GM08714 (cell line): Measurements from ENCODE around the gene TGIF2LX.
"Not testable (repeated sequence)": the region's sequence is repeated elsewhere in the genome, so short reads cannot be mapped to it uniquely, and the experiment has no call there.

Source experiments
- H3K4me3 ChIP-seq: fragments of 200-500 bp; sonication (Bioruptor generic); 2 replicates; pipeline ENCODE4 v1.5.1; 2014; ENCODE audit warnings: mild to moderate bottlenecking, low read length, inconsistent platforms

Gene TGIF2LX

GRCh38 chrX:89921665-89922064 is at the start of gene TGIF2LX:
Gene TGIF2LX (plus strand): TSS chrX:89921908. CDS start chrX:89922086, 178 bp downstream.
- H3K4me3 ChIP-seq: not testable (repeated sequence)

DNA sequence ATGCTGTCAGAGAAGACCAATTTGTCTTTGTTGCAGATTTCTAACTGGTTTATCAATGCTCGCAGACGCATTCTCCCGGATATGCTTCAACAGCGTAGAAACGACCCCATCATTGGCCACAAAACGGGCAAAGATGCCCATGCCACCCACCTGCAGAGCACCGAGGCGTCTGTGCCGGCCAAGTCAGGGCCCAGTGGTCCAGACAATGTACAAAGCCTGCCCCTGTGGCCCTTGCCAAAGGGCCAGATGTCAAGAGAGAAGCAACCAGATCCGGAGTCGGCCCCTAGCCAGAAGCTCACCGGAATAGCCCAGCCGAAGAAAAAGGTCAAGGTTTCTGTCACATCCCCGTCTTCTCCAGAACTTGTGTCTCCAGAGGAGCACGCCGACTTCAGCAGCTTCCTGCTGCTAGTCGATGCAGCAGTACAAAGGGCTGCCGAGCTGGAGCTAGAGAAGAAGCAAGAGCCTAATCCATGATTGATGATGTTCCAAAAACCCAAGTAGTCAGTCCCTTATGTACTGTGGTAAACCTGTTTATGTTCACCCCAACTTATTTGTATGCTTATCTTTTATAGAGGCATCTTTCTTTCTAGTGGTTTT is 728 bp downstream of the TGIF2LX start:
- H3K4me3 ChIP-seq: not testable (repeated sequence)

DNA sequence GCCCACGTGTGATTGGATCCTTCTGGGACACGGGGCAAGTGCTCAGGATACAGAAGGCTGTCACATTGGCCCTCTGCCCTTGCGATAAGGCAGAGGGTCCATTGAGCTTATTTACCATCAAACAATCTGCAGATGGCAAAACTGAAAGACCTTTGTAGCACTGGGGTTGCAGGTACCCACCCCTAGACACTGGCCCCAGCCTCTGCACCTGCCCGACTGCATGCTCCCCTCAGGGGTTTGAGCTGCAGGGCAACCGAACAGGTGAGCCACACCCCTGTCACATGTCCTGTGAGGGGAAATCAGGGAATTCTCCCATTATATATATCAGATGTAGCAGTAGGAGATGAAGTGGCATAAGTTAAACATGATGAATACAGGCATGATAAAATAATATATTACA is 21.4 kb downstream of the TGIF2LX start:
- H3K4me3 ChIP-seq: not testable (repeated sequence)

DNA sequence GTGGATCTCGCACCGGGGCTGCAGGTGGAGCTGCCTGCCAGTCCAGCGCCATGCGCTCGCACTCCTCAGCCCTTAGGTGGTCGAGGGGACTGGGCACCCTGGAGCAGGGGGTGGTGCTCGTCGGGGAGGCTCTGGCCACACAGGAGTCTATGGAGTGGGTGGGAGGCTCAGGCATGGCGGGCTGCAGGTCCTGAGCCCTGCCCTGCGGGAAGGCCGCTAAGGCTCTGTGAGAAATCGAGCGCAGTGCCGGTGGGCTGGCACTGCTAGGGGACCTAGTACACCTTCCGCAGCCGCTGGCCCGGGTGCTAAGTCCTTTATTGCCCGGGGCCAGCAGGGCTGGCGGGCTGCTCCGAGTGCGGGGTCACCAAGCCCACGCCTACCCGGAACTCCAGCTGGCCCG is 43.9 kb downstream of the TGIF2LX start:
- H3K4me3 ChIP-seq: not testable (repeated sequence)
